Astrocyte (in vitro differentiated cells and primary cell): ENCODE measurements around the gene PCGF3. TPM values are rescaled to one million over a fixed set of nuclear protein-coding genes. Genes with fewer than 3 reads are reported as not detected.

ENCODE experiments used
- DNase-seq: peaks from one replicate; pipeline ENCODE4 v3.0.0-alpha.2; 2010; ENCODE audit warnings: low read depth
- FAIRE-seq: peaks from 2 replicates; lab custom pipeline; 2011; peaks lifted over from hg19 to GRCh38; lab: Jason Lieb, UNC
- H2AFZ ChIP-seq: 2 replicates; pipeline ENCODE4 v1.6.0; 2012; ENCODE audit warnings: low read depth, low read length, inconsistent platforms
- H3K27ac ChIP-seq: 2 replicates; pipeline ENCODE4 v1.5.1; 2011; ENCODE audit warnings: low read depth, low read length, inconsistent platforms
- H3K27me3 ChIP-seq: 2 replicates; pipeline ENCODE4 v1.6.0; 2011; ENCODE audit warnings: low read length, inconsistent platforms; ENCODE audit not compliant: insufficient read depth
- H3K36me3 ChIP-seq: 2 replicates; pipeline ENCODE4 v1.5.1; 2011; ENCODE audit warnings: low read length, inconsistent platforms; ENCODE audit not compliant: insufficient read depth
- H3K4me1 ChIP-seq: 2 replicates; pipeline ENCODE4 v1.5.1; 2011; ENCODE audit warnings: low read length, inconsistent platforms; ENCODE audit not compliant: insufficient read depth
- H3K4me2 ChIP-seq: 2 replicates; pipeline ENCODE4 v1.6.0; 2012; ENCODE audit warnings: low read length, inconsistent platforms
- H3K4me3 ChIP-seq: 2 replicates; pipeline ENCODE4 v1.5.1; 2011; ENCODE audit warnings: low read depth, mild to moderate bottlenecking, low read length, inconsistent platforms; ENCODE audit not compliant: insufficient read depth
- H3K79me2 ChIP-seq: 2 replicates; pipeline ENCODE4 v1.6.0; 2012; ENCODE audit warnings: mild to moderate bottlenecking, low read length, inconsistent platforms; ENCODE audit not compliant: insufficient read depth
- H3K9ac ChIP-seq: 2 replicates; pipeline ENCODE4 v1.6.0; 2012; ENCODE audit warnings: mild to moderate bottlenecking, low read length, inconsistent platforms
- H3K9me3 ChIP-seq: 2 replicates; pipeline ENCODE4 v1.5.1; 2012; ENCODE audit warnings: low read depth, mild to moderate bottlenecking, low read length, inconsistent platforms; ENCODE audit not compliant: insufficient read depth
- H4K20me1 ChIP-seq: 2 replicates; pipeline ENCODE4 v1.6.0; 2012; ENCODE audit warnings: low read length, inconsistent platforms; ENCODE audit not compliant: insufficient read depth
- H3K27ac Mint-ChIP-seq: one replicate; pipeline ENCODE4 v1.8.0; 2021; ENCODE audit warnings: mild to moderate bottlenecking, mixed read lengths; ENCODE audit not compliant: unreplicated experiment
- H3K27me3 Mint-ChIP-seq: one replicate; pipeline ENCODE4 v1.8.0; 2021; ENCODE audit warnings: low read depth, mixed read lengths; ENCODE audit not compliant: unreplicated experiment
- H3K36me3 Mint-ChIP-seq: one replicate; pipeline ENCODE4 v1.8.0; 2021; ENCODE audit warnings: low read depth, mixed read lengths; ENCODE audit not compliant: unreplicated experiment
- H3K4me1 Mint-ChIP-seq: one replicate; pipeline ENCODE4 v1.8.0; 2021; ENCODE audit warnings: low read depth, mixed read lengths; ENCODE audit not compliant: unreplicated experiment
- H3K4me3 Mint-ChIP-seq: one replicate; pipeline ENCODE4 v1.8.0; 2021; ENCODE audit warnings: mild to moderate bottlenecking, moderate library complexity, mixed read lengths; ENCODE audit not compliant: unreplicated experiment
- H3K9me3 Mint-ChIP-seq: one replicate; pipeline ENCODE4 v1.8.0; 2021; ENCODE audit warnings: mild to moderate bottlenecking, mixed read lengths; ENCODE audit not compliant: unreplicated experiment
- CTCF ChIP-seq: IDR thresholded peaks from 2 replicates; pipeline ENCODE4 v1.5.1; 2011; ENCODE audit warnings: low read depth, mild to moderate bottlenecking, inconsistent platforms, low read length, moderate library complexity; ENCODE audit not compliant: insufficient read depth
- EZH2 ChIP-seq: IDR thresholded peaks from 2 replicates; pipeline ENCODE4 v1.6.1; 2012; ENCODE audit warnings: mild to moderate bottlenecking, low read length, inconsistent platforms; ENCODE audit not compliant: insufficient read depth
- total RNA-seq: library from RNA; stranded (reverse); gene quantifications from 2 replicates; pipeline ENCODE4 v1.2.1, GENCODE V29; 2021

The PCGF3 gene
- total RNA-seq, 1 donor from 2014 or later = 65.7 TPM

GRCh38 chr4:675980-676870 is 29.4 kb upstream of the PCGF3 start:
- Histone ChIP-seq H3K27me3 (no peaks in the 10 kb centered on the region), H4K20me1 (peaks cover 6% of the 10 kb centered on the region), H3K4me3 (no peak overlapping the region), H3K4me1 (peaks cover 19% of the 10 kb centered on the region), H3K9me3 (no peaks in the 10 kb centered on the region), H3K4me2 (no peak overlapping the region), H3K36me3 (peaks cover 11% of the 10 kb centered on the region), H2AFZ (no peak overlapping the region), H3K9ac (no peak overlapping the region), H3K79me2 (peaks cover 31% of the 10 kb centered on the region), H3K27ac (no peak overlapping the region)
- Mint-ChIP-seq H3K36me3 (peaks cover 6% of the 10 kb centered on the region), H3K4me1 (peaks cover 12% of the 10 kb centered on the region), H3K27me3 (no peaks in the 10 kb centered on the region), H3K9me3 (no peaks in the 10 kb centered on the region), H3K27ac (no peak overlapping the region), H3K4me3 (peak overlapping the region; percentile 34)
- TF ChIP-seq EZH2 = no peak
- TF ChIP-seq CTCF = no peak
- FAIRE-seq (no peak), DNase-seq (no peak)

- peaks cover 6% of the 10 kb centered on the region for H4K20me1 ChIP-seq
- no peak overlapping the region for H3K4me2 ChIP-seq
- Mint-ChIP-seq H3K9me3 (no peaks in the 10 kb centered on the region), H3K27me3 (no peaks in the 10 kb centered on the region), H3K4me3 (peak overlapping the region; percentile 40), H3K36me3 (peaks cover 6% of the 10 kb centered on the region), H3K4me1 (peaks cover 12% of the 10 kb centered on the region), H3K27ac (no peak overlapping the region)
- H3K4me3 ChIP-seq = no peak overlapping the region
- H2AFZ ChIP-seq = no peak overlapping the region
- H3K4me1 ChIP-seq = peaks cover 20% of the 10 kb centered on the region
- peaks cover 5% of the 10 kb centered on the region for H3K36me3 ChIP-seq
- H3K9me3 ChIP-seq = no peaks in the 10 kb centered on the region
- TF ChIP-seq EZH2 (no peak), CTCF (no peak)
- DNase-seq (no peak), FAIRE-seq (no peak)
- H3K79me2 ChIP-seq = peaks cover 31% of the 10 kb centered on the region
- H3K27ac ChIP-seq = no peak overlapping the region
- no peak overlapping the region for H3K9ac ChIP-seq
- no peaks in the 10 kb centered on the region for H3K27me3 ChIP-seq
Observed at GRCh38 chr4:676871-677235, 28.8 kb upstream of the PCGF3 start.
